ENCODE data around the gene PDZD2.

PDZD2 gene

DNA sequence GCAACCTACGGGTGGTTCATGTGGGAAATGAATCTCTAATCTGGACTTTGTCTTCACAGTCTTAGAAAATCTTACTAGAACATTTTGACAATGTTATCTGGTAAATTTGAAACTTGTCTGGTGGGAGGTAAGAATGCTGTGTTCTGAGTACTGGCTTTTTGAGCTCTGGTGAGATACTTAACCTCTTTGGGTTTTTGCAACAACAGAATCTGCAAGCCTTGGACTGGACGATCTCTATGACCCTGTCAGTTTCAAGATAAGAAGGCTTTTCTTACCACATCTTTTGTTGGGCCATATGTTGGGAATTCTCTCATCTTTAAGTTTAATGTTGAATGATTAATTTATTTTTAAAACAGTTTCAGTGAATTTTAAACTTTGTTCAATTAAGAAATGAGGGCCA lies 422.3 kb downstream of the PDZD2 start:
- no peak for DNase-seq (ENCODE audit: low read depth in 1 of 2, low spot score in 1 of 2)
- no peaks in the 10 kb centered on the region for H3K27me3 ChIP-seq (ENCODE audit: insufficient read depth, poor library complexity, severe bottlenecking)
- no peak overlapping the region for H3K27ac ChIP-seq (replicated peaks)
- TF ChIP-seq GABPA (IDR thresholded peaks at IDR 0.05; ENCODE audit: low read depth), result no peak
- TF ChIP-seq SPI1 (IDR thresholded peaks at IDR 0.05; ENCODE audit: borderline replicate concordance, low read depth), result no peak
- TF ChIP-seq, protein P1, sequence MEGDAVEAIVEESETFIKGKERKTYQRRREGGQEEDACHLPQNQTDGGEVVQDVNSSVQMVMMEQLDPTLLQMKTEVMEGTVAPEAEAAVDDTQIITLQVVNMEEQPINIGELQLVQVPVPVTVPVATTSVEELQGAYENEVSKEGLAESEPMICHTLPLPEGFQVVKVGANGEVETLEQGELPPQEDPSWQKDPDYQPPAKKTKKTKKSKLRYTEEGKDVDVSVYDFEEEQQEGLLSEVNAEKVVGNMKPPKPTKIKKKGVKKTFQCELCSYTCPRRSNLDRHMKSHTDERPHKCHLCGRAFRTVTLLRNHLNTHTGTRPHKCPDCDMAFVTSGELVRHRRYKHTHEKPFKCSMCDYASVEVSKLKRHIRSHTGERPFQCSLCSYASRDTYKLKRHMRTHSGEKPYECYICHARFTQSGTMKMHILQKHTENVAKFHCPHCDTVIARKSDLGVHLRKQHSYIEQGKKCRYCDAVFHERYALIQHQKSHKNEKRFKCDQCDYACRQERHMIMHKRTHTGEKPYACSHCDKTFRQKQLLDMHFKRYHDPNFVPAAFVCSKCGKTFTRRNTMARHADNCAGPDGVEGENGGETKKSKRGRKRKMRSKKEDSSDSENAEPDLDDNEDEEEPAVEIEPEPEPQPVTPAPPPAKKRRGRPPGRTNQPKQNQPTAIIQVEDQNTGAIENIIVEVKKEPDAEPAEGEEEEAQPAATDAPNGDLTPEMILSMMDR (IDR thresholded peaks at IDR 0.05; ENCODE audit: insufficient read depth, low read length), result no peak
- TF ChIP-seq POLR2AphosphoS5 (IDR thresholded peaks at IDR 0.05; ENCODE audit: low read depth), result no peak
- TF ChIP-seq, protein P2, sequence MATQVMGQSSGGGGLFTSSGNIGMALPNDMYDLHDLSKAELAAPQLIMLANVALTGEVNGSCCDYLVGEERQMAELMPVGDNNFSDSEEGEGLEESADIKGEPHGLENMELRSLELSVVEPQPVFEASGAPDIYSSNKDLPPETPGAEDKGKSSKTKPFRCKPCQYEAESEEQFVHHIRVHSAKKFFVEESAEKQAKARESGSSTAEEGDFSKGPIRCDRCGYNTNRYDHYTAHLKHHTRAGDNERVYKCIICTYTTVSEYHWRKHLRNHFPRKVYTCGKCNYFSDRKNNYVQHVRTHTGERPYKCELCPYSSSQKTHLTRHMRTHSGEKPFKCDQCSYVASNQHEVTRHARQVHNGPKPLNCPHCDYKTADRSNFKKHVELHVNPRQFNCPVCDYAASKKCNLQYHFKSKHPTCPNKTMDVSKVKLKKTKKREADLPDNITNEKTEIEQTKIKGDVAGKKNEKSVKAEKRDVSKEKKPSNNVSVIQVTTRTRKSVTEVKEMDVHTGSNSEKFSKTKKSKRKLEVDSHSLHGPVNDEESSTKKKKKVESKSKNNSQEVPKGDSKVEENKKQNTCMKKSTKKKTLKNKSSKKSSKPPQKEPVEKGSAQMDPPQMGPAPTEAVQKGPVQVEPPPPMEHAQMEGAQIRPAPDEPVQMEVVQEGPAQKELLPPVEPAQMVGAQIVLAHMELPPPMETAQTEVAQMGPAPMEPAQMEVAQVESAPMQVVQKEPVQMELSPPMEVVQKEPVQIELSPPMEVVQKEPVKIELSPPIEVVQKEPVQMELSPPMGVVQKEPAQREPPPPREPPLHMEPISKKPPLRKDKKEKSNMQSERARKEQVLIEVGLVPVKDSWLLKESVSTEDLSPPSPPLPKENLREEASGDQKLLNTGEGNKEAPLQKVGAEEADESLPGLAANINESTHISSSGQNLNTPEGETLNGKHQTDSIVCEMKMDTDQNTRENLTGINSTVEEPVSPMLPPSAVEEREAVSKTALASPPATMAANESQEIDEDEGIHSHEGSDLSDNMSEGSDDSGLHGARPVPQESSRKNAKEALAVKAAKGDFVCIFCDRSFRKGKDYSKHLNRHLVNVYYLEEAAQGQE (IDR thresholded peaks at IDR 0.05; ENCODE audit: insufficient replicate concordance, low read depth), result no peak
- no peak overlapping the region for H3K4me3 ChIP-seq (replicated peaks; ENCODE audit: insufficient read depth, low read length)

DNA sequence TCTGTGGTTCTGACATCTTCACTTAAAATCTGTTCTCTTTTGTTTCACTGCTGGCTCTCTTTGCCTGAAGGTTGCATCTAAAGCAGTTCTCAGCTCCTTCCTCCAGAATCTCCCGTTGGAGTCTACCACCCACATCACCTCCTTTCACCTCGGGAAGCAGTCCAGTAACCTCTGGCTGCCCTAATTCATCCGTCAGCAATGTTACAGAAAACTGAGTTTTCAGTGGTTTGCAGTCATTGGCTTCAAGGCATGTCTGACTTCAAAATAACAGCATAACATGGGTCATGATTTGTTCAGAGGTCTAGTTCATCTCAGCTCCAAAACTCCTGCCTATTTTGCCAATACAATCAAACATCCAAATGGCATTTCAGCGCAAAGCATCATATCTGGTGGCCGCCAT lies 427.5 kb downstream of the PDZD2 start:
- Histone ChIP-seq H3K27ac (replicated peaks) (no peak overlapping the region), H3K27me3 (ENCODE audit: insufficient read depth, poor library complexity, severe bottlenecking) (no peaks in the 10 kb centered on the region), H3K4me3 (replicated peaks; ENCODE audit: insufficient read depth, low read length) (no peak overlapping the region)
- TF ChIP-seq SPI1 (IDR thresholded peaks at IDR 0.05; ENCODE audit: borderline replicate concordance, low read depth) (no peak), GABPA (IDR thresholded peaks at IDR 0.05; ENCODE audit: low read depth) (no peak), POLR2AphosphoS5 (IDR thresholded peaks at IDR 0.05; ENCODE audit: low read depth) (no peak)
- TF ChIP-seq, protein P2 (IDR thresholded peaks at IDR 0.05; ENCODE audit: insufficient replicate concordance, low read depth), result no peak
- TF ChIP-seq, protein P1 (IDR thresholded peaks at IDR 0.05; ENCODE audit: insufficient read depth, low read length), result no peak
- DNase-seq (ENCODE audit: low read depth in 1 of 2, low spot score in 1 of 2), result no peak

DNA sequence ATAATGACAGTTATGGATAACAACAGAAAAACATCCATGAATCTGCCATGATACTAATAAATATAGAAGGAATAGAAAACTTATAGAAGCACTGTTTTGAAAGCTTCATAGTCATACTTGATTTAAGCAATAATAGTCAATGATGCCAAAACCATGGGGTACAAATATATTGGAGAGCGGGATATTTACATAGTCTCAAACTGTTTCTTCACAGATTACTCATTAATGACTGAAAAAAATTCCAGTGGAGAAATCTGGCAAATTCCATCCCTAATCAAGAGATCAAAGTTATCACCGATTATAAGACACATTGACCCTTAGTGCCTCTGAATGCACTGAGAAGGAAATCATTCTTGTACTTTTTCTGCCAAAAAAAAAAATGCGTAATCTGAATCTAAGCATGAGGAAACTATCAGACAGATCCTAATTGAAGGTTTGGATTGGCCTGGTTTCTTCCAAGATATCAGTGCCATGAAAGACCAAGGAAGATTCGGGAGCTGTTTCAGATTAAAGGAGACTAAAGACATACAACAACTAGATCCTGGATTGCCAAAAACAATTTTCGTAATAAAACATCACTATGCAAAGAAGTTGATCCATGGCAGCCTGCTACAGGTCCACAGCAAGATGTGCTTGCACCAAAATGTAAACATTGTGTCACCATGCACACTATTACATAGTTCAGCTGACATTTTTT lies 429.0 kb downstream of the PDZD2 start:
- no peak overlapping the region for H3K4me3 ChIP-seq (replicated peaks; ENCODE audit: insufficient read depth, low read length)
- no peak overlapping the region for H3K27ac ChIP-seq (replicated peaks)
- TF ChIP-seq, protein P1 (IDR thresholded peaks at IDR 0.05; ENCODE audit: insufficient read depth, low read length), result no peak
- TF ChIP-seq, protein P2 (IDR thresholded peaks at IDR 0.05; ENCODE audit: insufficient replicate concordance, low read depth), result no peak
- no peak for TF ChIP-seq POLR2AphosphoS5 (IDR thresholded peaks at IDR 0.05; ENCODE audit: low read depth)
- TF ChIP-seq GABPA (IDR thresholded peaks at IDR 0.05; ENCODE audit: low read depth), result no peak
- TF ChIP-seq SPI1 (IDR thresholded peaks at IDR 0.05; ENCODE audit: borderline replicate concordance, low read depth), result no peak
- DNase-seq (ENCODE audit: low read depth in 1 of 2, low spot score in 1 of 2), result no peak
- no peaks in the 10 kb centered on the region for H3K27me3 ChIP-seq (ENCODE audit: insufficient read depth, poor library complexity, severe bottlenecking)

Measured in HL-60 (cell line).